Bronchial epithelial cell (primary cell): ENCODE data around the gene DNAAF8. TPM values are rescaled to one million over a fixed set of nuclear protein-coding genes. Genes with fewer than 3 reads are reported as not detected.
A peak's percentile ranks its signal among the peaks of the same experiment; 100 is the strongest.

ENCODE experiments used
- DNase-seq: peaks from one replicate; pipeline ENCODE4 v3.0.0-alpha.2; 2010; ENCODE audit warnings: low read depth
- FAIRE-seq: peaks from 2 replicates; lab custom pipeline; 2011; peaks lifted over from hg19 to GRCh38; lab: Jason Lieb, UNC
- H3K27me3 ChIP-seq: 2 replicates; pipeline ENCODE4 v1.5.1; 2011; ENCODE audit warnings: low read length; ENCODE audit not compliant: control insufficient read depth, insufficient read depth
- H3K36me3 ChIP-seq: 2 replicates; pipeline ENCODE4 v1.5.1; 2011; ENCODE audit warnings: low read length; ENCODE audit not compliant: control insufficient read depth, insufficient read depth
- H3K4me3 ChIP-seq: 2 replicates; pipeline ENCODE4 v1.5.1; 2011; ENCODE audit warnings: mild to moderate bottlenecking, low read depth, low read length, control low read depth
- CTCF ChIP-seq: IDR thresholded peaks from 2 replicates; pipeline ENCODE4 v1.5.1; 2011; ENCODE audit warnings: mild to moderate bottlenecking, moderate library complexity, low read length, control low read depth, inconsistent platforms; ENCODE audit not compliant: insufficient read depth, severe bottlenecking
- total RNA-seq: library from RNA; depleted of rRNA; stranded (reverse); fragments of >200 nt; gene quantifications from 2 replicates; pipeline ENCODE4 v1.2.1, GENCODE V29; 2014

DNAAF8 gene
- total RNA-seq, 1 donor from 2014 or later = under 0.01 TPM

- H3K36me3 ChIP-seq = peaks cover 20% of the 10 kb centered on the region
- DNase-seq (no peak), FAIRE-seq (no peak)
- H3K27me3 ChIP-seq = no peaks in the 10 kb centered on the region
- TF ChIP-seq CTCF = no peak
- peak overlapping the region; percentile 92 for H3K4me3 ChIP-seq
Observed at GRCh38 chr16:4693956-4694641, 40.2 kb upstream of the DNAAF8 start.

GRCh38 chr16:4694642-4695451 lies 39.5 kb upstream of the DNAAF8 start:
- no peak for FAIRE-seq
- Histone ChIP-seq H3K4me3 (peak overlapping the region; percentile 92), H3K36me3 (peaks cover 22% of the 10 kb centered on the region), H3K27me3 (no peaks in the 10 kb centered on the region)
- no peak for DNase-seq
- no peak for TF ChIP-seq CTCF

- no peak for TF ChIP-seq CTCF
- FAIRE-seq = no peak
Observed at GRCh38 chr16:4695473-4696171, 38.7 kb upstream of the DNAAF8 start.

GRCh38 chr16:4696172-4696904 lies 38.0 kb upstream of the DNAAF8 start:
- no peaks in the 10 kb centered on the region for H3K27me3 ChIP-seq
- TF ChIP-seq CTCF = no peak
- peaks cover 28% of the 10 kb centered on the region for H3K36me3 ChIP-seq
- H3K4me3 ChIP-seq = no peak overlapping the region
- FAIRE-seq (no peak), DNase-seq (no peak)

More at GRCh38 chr16:4695473-4696171, 38.7 kb upstream of the DNAAF8 start:
- peaks cover 26% of the 10 kb centered on the region for H3K36me3 ChIP-seq
- no peak for DNase-seq
- H3K4me3 ChIP-seq = no peak overlapping the region
- H3K27me3 ChIP-seq = no peaks in the 10 kb centered on the region

- no peaks in the 10 kb centered on the region for H3K27me3 ChIP-seq
- TF ChIP-seq CTCF = no peak
- no peak for DNase-seq
- no peak for FAIRE-seq
- peaks cover 30% of the 10 kb centered on the region for H3K36me3 ChIP-seq
- no peak overlapping the region for H3K4me3 ChIP-seq
Observed at GRCh38 chr16:4696905-4697847, 37.2 kb upstream of the DNAAF8 start.
